Astrocyte of the spinal cord (primary cell): ENCODE results near the gene OSBPL3.
A peak's percentile ranks its signal among the peaks of the same experiment; 100 is the strongest.

Source experiments
- DNase-seq: peaks from one replicate; pipeline ENCODE4 v3.0.0; 2011; ENCODE audit warnings: low read depth, low spot score
- H3K4me3 ChIP-seq: 2 replicates; pipeline ENCODE4 v1.5.1; 2011; ENCODE audit warnings: low read depth, mild to moderate bottlenecking, low read length, moderate library complexity
- CTCF ChIP-seq: IDR thresholded peaks from 2 replicates; pipeline ENCODE4 v1.5.1; 2012; ENCODE audit warnings: low read depth, mild to moderate bottlenecking, low read length, inconsistent platforms
- in situ Hi-C: cut with HindIII; loops from 2 replicates; pipeline ENCODE4 v1.10.0; 2017; ENCODE audit warnings: low sequenced_read_pairs

Gene OSBPL3

DNA sequence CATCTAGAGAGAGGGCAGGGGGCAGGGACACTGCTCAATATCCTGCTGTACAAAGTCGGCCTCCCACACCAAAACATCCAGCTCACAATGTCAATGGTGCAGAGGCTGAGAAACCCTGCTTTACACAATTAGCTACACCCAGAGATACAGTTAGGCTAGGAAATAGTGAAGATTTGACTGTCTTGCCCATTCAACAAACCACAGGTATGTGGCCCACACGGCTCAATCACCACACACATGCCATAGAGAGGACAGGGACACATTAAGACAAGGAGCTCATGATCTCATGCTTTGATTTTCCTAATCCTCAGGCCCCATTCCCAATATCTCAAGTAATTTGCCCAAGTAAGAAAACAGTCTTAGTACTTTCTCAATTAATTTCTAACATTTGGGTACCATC, 110.4 kb downstream of the OSBPL3 start:
- in situ Hi-C loops: no loop called here
- no peak overlapping the region for H3K4me3 ChIP-seq
- DNase-seq: peak; percentile 30
- TF ChIP-seq CTCF: no peak

GRCh38 chr7:24868741-24869140, 111.2 kb downstream of the OSBPL3 start:
- no peak overlapping the region for H3K4me3 ChIP-seq
- TF ChIP-seq CTCF: no peak
- DNase-seq: no peak
- in situ Hi-C loops: no loop called here

DNA sequence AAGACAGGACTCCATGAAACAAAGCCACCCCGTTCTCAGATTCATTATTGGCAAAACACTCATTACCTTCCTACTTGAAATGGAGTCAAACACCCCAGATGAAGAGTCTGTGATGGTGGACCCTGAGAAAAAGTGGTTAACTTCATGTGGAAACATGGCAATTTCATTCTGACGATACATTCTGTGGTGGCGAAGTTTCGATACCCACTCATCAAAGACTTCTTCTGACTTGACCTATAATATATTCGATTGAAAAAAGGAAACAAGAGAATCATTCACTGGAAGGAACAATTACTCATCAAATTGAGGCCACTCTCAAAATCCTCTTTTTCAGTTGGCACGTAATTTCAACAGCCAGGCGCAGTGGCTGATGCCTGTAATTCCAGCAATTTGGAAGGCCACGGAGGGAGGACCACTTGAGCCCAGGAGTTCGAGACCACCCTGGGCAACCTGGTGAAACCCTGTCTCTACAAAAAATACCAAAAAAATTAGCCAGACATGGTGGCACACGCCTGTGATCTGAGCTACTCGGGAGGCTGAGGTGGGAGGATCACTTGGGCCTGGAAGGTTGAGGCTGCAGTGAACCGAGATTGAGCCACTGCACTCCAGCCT, 113.9 kb downstream of the OSBPL3 start:
- TF ChIP-seq CTCF: no peak
- in situ Hi-C loops: no loop called here
- no peak for DNase-seq
- no peak overlapping the region for H3K4me3 ChIP-seq

GRCh38 chr7:24864214-24864817, 115.7 kb downstream of the OSBPL3 start:
- no peak overlapping the region for H3K4me3 ChIP-seq
- in situ Hi-C loops: no loop called here

GRCh38 chr7:24863626-24864025, 116.4 kb downstream of the OSBPL3 start:
- in situ Hi-C loops: no loop called here

More at GRCh38 chr7:24864214-24864817, 115.7 kb downstream of the OSBPL3 start:
- no peak for DNase-seq
- TF ChIP-seq CTCF: no peak

GRCh38 chr7:24862461-24862860, 117.5 kb downstream of the OSBPL3 start:
- no peak overlapping the region for H3K4me3 ChIP-seq
- no peak for DNase-seq
- TF ChIP-seq CTCF: no peak
- in situ Hi-C loops: no loop called here

More at GRCh38 chr7:24863626-24864025, 116.4 kb downstream of the OSBPL3 start:
- no peak for TF ChIP-seq CTCF
- no peak overlapping the region for H3K4me3 ChIP-seq
- no peak for DNase-seq
